ENCODE results near the gene WDR47.
"Not testable (repeated sequence)": the region's sequence is repeated elsewhere in the genome, so short reads cannot be mapped to it uniquely, and the experiment has no call there.

Gene WDR47

GRCh38 chr1:108961752-108962486 lies 80.0 kb downstream of the WDR47 start:
- DNase-seq = no peak

- DNase-seq = no peak
These were observed 80.7 kb downstream of the WDR47 start for GRCh38 chr1:108961198-108961597.

- no peak for DNase-seq
These were observed 81.2 kb downstream of the WDR47 start for GRCh38 chr1:108960719-108961118.

- no peak for DNase-seq
These were observed 84.0 kb downstream of the WDR47 start for GRCh38 chr1:108957888-108958287.

GRCh38 chr1:108955881-108956280 lies 86.0 kb downstream of the WDR47 start:
- DNase-seq = no peak

GRCh38 chr1:108955111-108955510 lies 86.8 kb downstream of the WDR47 start:
- no peak for DNase-seq

- DNase-seq = no peak
These were observed 88.5 kb downstream of the WDR47 start for GRCh38 chr1:108953452-108953851.

GRCh38 chr1:108951242-108951641 lies 90.7 kb downstream of the WDR47 start:
- no peak for DNase-seq

- DNase-seq = no peak
These were observed 92.9 kb downstream of the WDR47 start for GRCh38 chr1:108949044-108949443.

- no peak for DNase-seq
These were observed 93.9 kb downstream of the WDR47 start for GRCh38 chr1:108947871-108948525.

- no peak for DNase-seq
These were observed 105.7 kb downstream of the WDR47 start for GRCh38 chr1:108936170-108936569.

- no peak for DNase-seq
These were observed 108.0 kb downstream of the WDR47 start for GRCh38 chr1:108933944-108934343.

GRCh38 chr1:108927565-108927964 lies 114.3 kb downstream of the WDR47 start:
- not testable (repeated sequence) for DNase-seq

- DNase-seq = no peak
These were observed 116.0 kb downstream of the WDR47 start for GRCh38 chr1:108925920-108926319.
